HepG2 (cell line): ENCODE data around the gene BICRAL. TPM values are rescaled to one million over a fixed set of nuclear protein-coding genes. Genes with fewer than 3 reads are reported as not detected.

Experiments
- FOXA1 ChIP-seq, 2 experiments: fragments of 450-650 bp in 1 of 2; sonication (generic) in 1 of 2; formaldehyde crosslinking in 1 of 2; IDR thresholded peaks; 2 replicates each; pipeline versions ENCODE4 v1.4.0 to v1.6.1; 2016 to 2020; ENCODE audit warnings: missing genetic modification reagents in 1 of 2
- FOXK1 ChIP-seq: sonication (generic); formaldehyde crosslinking; IDR thresholded peaks from 2 replicates; pipeline ENCODE4 v1.4.0; 2020; ENCODE audit warnings: low read depth, missing genetic modification reagents, borderline replicate concordance
- GATAD2A ChIP-seq: IDR thresholded peaks from 2 replicates; pipeline ENCODE4 v1.6.1; 2016
- HDAC1 ChIP-seq: sonication (generic); formaldehyde crosslinking; IDR thresholded peaks from 2 replicates; pipeline ENCODE4 v1.5.1; 2020; ENCODE audit warnings: mild to moderate bottlenecking, missing genetic modification reagents
- LCORL ChIP-seq, 2 experiments: fragments of 450-650 bp in 1 of 2; sonication (generic) in 1 of 2; formaldehyde crosslinking in 1 of 2; IDR thresholded peaks; 2 replicates each; pipeline versions ENCODE4 v1.5.0 to v1.6.1; 2017 to 2020; ENCODE audit warnings: antibody characterized with exemption in 1 of 2, missing genetic modification reagents in 1 of 2
- MBNL3 ChIP-seq: fragments of 250-450 bp; sonication (Bioruptor Pico); conservative IDR thresholded peaks from 2 replicates; pipeline ENCODE4 v1.8.0; 2022; ENCODE audit warnings: mild to moderate bottlenecking, inconsistent platforms
- MED1 ChIP-seq: sonication (generic); formaldehyde crosslinking; IDR thresholded peaks from 2 replicates; pipeline ENCODE4 v1.4.0; 2020; ENCODE audit warnings: missing genetic modification reagents
- NPAS2 ChIP-seq: sonication (generic); formaldehyde crosslinking; IDR thresholded peaks from 2 replicates; pipeline ENCODE4 v1.8.0; 2022; ENCODE audit warnings: mild to moderate bottlenecking, missing genetic modification reagents, borderline replicate concordance
- NR2F6 ChIP-seq, 2 experiments: IDR thresholded peaks; 2 replicates each; pipeline ENCODE4 v1.6.1; 2016; ENCODE audit warnings: antibody characterized with exemption in 1 of 2, mild to moderate bottlenecking in 1 of 2
- PAXIP1 ChIP-seq: sonication (generic); formaldehyde crosslinking; conservative IDR thresholded peaks from 2 replicates; pipeline ENCODE4 v1.4.0; 2020; ENCODE audit warnings: mild to moderate bottlenecking, missing genetic modification reagents, moderate library complexity
- PBX3 ChIP-seq: sonication (generic); formaldehyde crosslinking; IDR thresholded peaks from 2 replicates; pipeline ENCODE4 v1.8.1; 2023; ENCODE audit warnings: missing genetic modification reagents, inconsistent platforms, borderline replicate concordance
- PPARG ChIP-seq: conservative IDR thresholded peaks from 2 replicates; pipeline ENCODE4 v1.6.1; 2016; ENCODE audit warnings: missing biosample characterization, missing genetic modification reagents
- RARA ChIP-seq: IDR thresholded peaks from 2 replicates; pipeline ENCODE4 v1.6.1; 2016; ENCODE audit warnings: missing genetic modification reagents, missing compliant biosample characterization
- RXRA ChIP-seq: sonication (generic); formaldehyde crosslinking; IDR thresholded peaks from 2 replicates; pipeline ENCODE4 v1.5.1; 2020; ENCODE audit warnings: missing genetic modification reagents
- RXRB ChIP-seq: IDR thresholded peaks from 2 replicates; pipeline ENCODE4 v1.6.1; 2016; ENCODE audit warnings: borderline replicate concordance, missing genetic modification reagents, missing compliant biosample characterization
- SALL1 ChIP-seq: sonication (generic); formaldehyde crosslinking; IDR thresholded peaks from 2 replicates; pipeline ENCODE4 v1.8.0; 2022; ENCODE audit warnings: mild to moderate bottlenecking, missing genetic modification reagents
- TBX2 ChIP-seq: sonication (generic); formaldehyde crosslinking; IDR thresholded peaks from 2 replicates; pipeline ENCODE4 v1.5.0; 2020; ENCODE audit warnings: missing genetic modification reagents, mild to moderate bottlenecking, borderline replicate concordance
- TBX3 ChIP-seq: fragments of 450-650 bp; IDR thresholded peaks from 2 replicates; pipeline ENCODE4 v1.6.1; 2017; ENCODE audit warnings: antibody characterized with exemption, mild to moderate bottlenecking, inconsistent platforms, borderline replicate concordance
- ZEB1 ChIP-seq: IDR thresholded peaks from 2 replicates; pipeline ENCODE4 v1.6.1; 2012; ENCODE audit warnings: mild to moderate bottlenecking, low read depth, inconsistent platforms; ENCODE audit not compliant: insufficient replicate concordance
- ZFP36L1 ChIP-seq: sonication (generic); formaldehyde crosslinking; IDR thresholded peaks from 2 replicates; pipeline ENCODE4 v1.8.0; 2022; ENCODE audit warnings: mild to moderate bottlenecking, missing genetic modification reagents, moderate library complexity
- ZNF501 ChIP-seq: sonication (generic); formaldehyde crosslinking; IDR thresholded peaks from 2 replicates; pipeline ENCODE4 v1.5.1; 2020; ENCODE audit warnings: mild to moderate bottlenecking, moderate library complexity, missing genetic modification reagents
- ZNF777 ChIP-seq: sonication (generic); formaldehyde crosslinking; IDR thresholded peaks from 2 replicates; pipeline ENCODE4 v1.4.0; 2020; ENCODE audit warnings: missing genetic modification reagents
- polyA plus RNA-seq, 8 experiments: library from polyadenylated mRNA; depleted of rRNA in 3 of 8; stranded (reverse) in 7 of 8; unstranded in 1 of 8; fragments of >200 nt; fragmentation: Illumina TruSeq in 4 of 8; extraction: Trizol in 4 of 8; gene quantifications; 2 replicates each; pipeline versions ENCODE4 v1.2.1 to v1.2.3, GENCODE V29; 2011 to 2016; ENCODE audit warnings: low read depth in 4 of 8, missing spikeins in 1 of 8, mixed read lengths in 1 of 8; ENCODE audit not compliant: insufficient read depth in 1 of 8
- total RNA-seq, 5 experiments: library from RNA; depleted of rRNA; stranded (reverse); fragments of >200 nt; fragmentation: Illumina TruSeq; extraction: Trizol; gene quantifications; 2 replicates each; pipeline ENCODE4 v1.2.3, GENCODE V29; 2016; ENCODE audit warnings: low read depth in 1 of 5

BICRAL gene
- total and polyA plus RNA-seq, 2 of the 13 experiments (the other 11 are each of a cell fraction or from before 2014, with no cell fraction given) = 5.0 to 13.5 TPM

GRCh38 chr6:42805297-42805861 is 23.5 kb downstream of the BICRAL start (continued):
- TF ChIP-seq PBX3 (CRISPR knock-in tag) (no peak), RXRB (CRISPR knock-in tag) (peak; percentile 38; the same call in 1 of the 2 replicates), FOXK1 (CRISPR knock-in tag) (0 out of 2 replicates have a peak, but pooled peaks have one; percentile 26), MED1 (CRISPR knock-in tag) (no peak), SALL1 (CRISPR knock-in tag) (peak; percentile 36), MBNL3 (no peak), RARA (CRISPR knock-in tag) (peak; percentile 69), LCORL (IDR thresholded peaks at IDR 0.05) (no peak), LCORL (CRISPR knock-in tag; IDR thresholded peaks at IDR 0.05) (peak; percentile 57; the same call in 1 of the 2 replicates), GATAD2A (no peak), PPARG (CRISPR knock-in tag) (peak; percentile 65; the same call in 1 of the 2 replicates), NR2F6 (IDR thresholded peaks at IDR 0.05) (no peak), NR2F6 (CRISPR knock-in tag; IDR thresholded peaks at IDR 0.05) (0 out of 2 replicates have a peak, but pooled peaks have one; percentile 8), ZNF501 (CRISPR knock-in tag) (0 out of 2 replicates have a peak, but pooled peaks have one; percentile 15), PAXIP1 (CRISPR knock-in tag) (peak; percentile 75), FOXA1 (IDR thresholded peaks at IDR 0.05) (no peak), FOXA1 (CRISPR knock-in tag; IDR thresholded peaks at IDR 0.05) (peak; percentile 75; the same call in 1 of the 2 replicates), ZNF777 (CRISPR knock-in tag) (no peak), TBX3 (peak; percentile 58; the same call in 1 of the 2 replicates), NPAS2 (CRISPR knock-in tag) (no peak), HDAC1 (peak; percentile 52; the same call in 1 of the 2 replicates), ZFP36L1 (0 out of 2 replicates have a peak, but pooled peaks have one; percentile 20), ZEB1 (peak; percentile 85), TBX2 (peak; percentile 55; the same call in 1 of the 2 replicates), RXRA (0 out of 2 replicates have a peak, but pooled peaks have one; percentile 23)
